IMR-90 (cell line): Measurements from ENCODE around the gene CCER1. TPM values are rescaled to one million over a fixed set of nuclear protein-coding genes. Genes with fewer than 3 reads are reported as not detected.

Experiments
- ATAC-seq: fragments of 200-7000 bp; cut with Tn5 transposase; 2 replicates; pipeline ENCODE4 v1.9.1; 2020; ENCODE audit warnings: low read depth, mild to moderate bottlenecking, moderate library complexity
- BruUV-seq: library from RNA; stranded (reverse); fragments of 400-500 nt; replicated peaks from 2 replicates; lab custom pipeline; 2021; lab: Mats Ljungman, UMichigan
- CTCF ChIA-PET: fragments of 300-600 bp; formaldehyde crosslinking; extraction: SDS; loops from one replicate; lab custom pipeline; 2021; ENCODE audit warnings: antibody characterized with exemption; lab: Yijun Ruan, JAX
- POLR2A ChIA-PET: fragments of 300-600 bp; sonication (Branson Sonifier 250); formaldehyde crosslinking; loops from one replicate; lab custom pipeline; 2022; ENCODE audit warnings: antibody characterized with exemption; ENCODE audit not compliant: unreplicated experiment; lab: Charles Lee
- DNase-seq: peaks from one replicate; pipeline ENCODE4 v3.0.0; 2013
- H2AFZ ChIP-seq: replicated peaks from 2 replicates; pipeline ENCODE3; 2013; ENCODE audit warnings: low read length, mild to moderate bottlenecking; ENCODE audit not compliant: poor library complexity
- H2AK5ac ChIP-seq: 2 replicates; pipeline ENCODE4 v1.6.1; 2013; ENCODE audit warnings: low read depth, low read length, inconsistent platforms
- H2AK9ac ChIP-seq: replicated peaks from 2 replicates; pipeline ENCODE3; 2013; ENCODE audit warnings: mild to moderate bottlenecking, low read depth, low read length, moderate library complexity; ENCODE audit not compliant: poor library complexity
- H2BK120ac ChIP-seq: 2 replicates; pipeline ENCODE4 v1.6.1; 2013; ENCODE audit warnings: low read depth, low read length, inconsistent platforms
- H2BK15ac ChIP-seq: 3 replicates; pipeline ENCODE4 v1.6.1; 2013; ENCODE audit warnings: low read depth, low read length, inconsistent platforms
- H2BK20ac ChIP-seq: 2 replicates; pipeline ENCODE4 v1.6.1; 2013; ENCODE audit warnings: low read depth, mild to moderate bottlenecking, inconsistent platforms, low read length, moderate library complexity
- H2BK5ac ChIP-seq: 2 replicates; pipeline ENCODE4 v1.6.1; 2013; ENCODE audit warnings: mild to moderate bottlenecking, low read depth, low read length, inconsistent platforms; ENCODE audit not compliant: poor library complexity, severe bottlenecking
- H3K14ac ChIP-seq: replicated peaks from 2 replicates; pipeline ENCODE4 v1.6.1; 2013; ENCODE audit warnings: low read depth, low read length, inconsistent platforms
- H3K18ac ChIP-seq: 2 replicates; pipeline ENCODE4 v1.6.1; 2013; ENCODE audit warnings: low read depth, low read length, control low read depth
- H3K23ac ChIP-seq: 2 replicates; pipeline ENCODE4 v1.6.1; 2013; ENCODE audit warnings: low read depth, low read length, inconsistent platforms
- H3K27ac ChIP-seq: 2 replicates; pipeline ENCODE4 v1.5.1; 2013; ENCODE audit warnings: mild to moderate bottlenecking, control low read depth, low read length; ENCODE audit not compliant: insufficient read depth
- H3K27me3 ChIP-seq: 2 replicates; pipeline ENCODE4 v1.6.1; 2013; ENCODE audit warnings: low read length; ENCODE audit not compliant: control insufficient read depth, insufficient read depth
- H3K36me3 ChIP-seq: 2 replicates; pipeline ENCODE4 v1.6.1; 2013; ENCODE audit warnings: low read length, mixed read lengths; ENCODE audit not compliant: control insufficient read depth, insufficient read depth
- H3K4ac ChIP-seq: 2 replicates; pipeline ENCODE4 v1.6.1; 2013; ENCODE audit warnings: low read depth, low read length, inconsistent platforms
- H3K4me1 ChIP-seq: 2 replicates; pipeline ENCODE4 v1.6.1; 2013; ENCODE audit warnings: low read length, mixed read lengths; ENCODE audit not compliant: control insufficient read depth, insufficient read depth
- H3K4me2 ChIP-seq: 2 replicates; pipeline ENCODE4 v1.6.1; 2013; ENCODE audit warnings: low read depth, mild to moderate bottlenecking, control low read depth, low read length, moderate library complexity
- H3K4me3 ChIP-seq: 2 replicates; pipeline ENCODE4 v1.5.1; 2013; ENCODE audit warnings: low read depth, mild to moderate bottlenecking, control low read depth, low read length, moderate library complexity; ENCODE audit not compliant: insufficient read depth
- H3K56ac ChIP-seq: 2 replicates; pipeline ENCODE4 v1.6.1; 2013; ENCODE audit warnings: low read length, inconsistent platforms; ENCODE audit not compliant: insufficient read depth; ENCODE audit errors: extremely low read depth
- H3K79me1 ChIP-seq, 2 experiments: 2 replicates each; pipeline ENCODE4 v1.6.1; 2013; ENCODE audit warnings: low read length in 2 of 2, inconsistent platforms in 1 of 2, low read depth in 1 of 2
- H3K9ac ChIP-seq: 2 replicates; pipeline ENCODE4 v1.6.1; 2013; ENCODE audit warnings: low read depth, low read length, control low read depth
- H3K9me1 ChIP-seq: 2 replicates; pipeline ENCODE4 v1.6.1; 2013; ENCODE audit warnings: low read length, inconsistent platforms; ENCODE audit not compliant: insufficient read depth
- H3K9me3 ChIP-seq: 2 replicates; pipeline ENCODE4 v1.6.1; 2013; ENCODE audit warnings: low read length; ENCODE audit not compliant: control insufficient read depth, insufficient read depth
- H4K20me1 ChIP-seq: 2 replicates; pipeline ENCODE4 v1.6.1; 2013; ENCODE audit warnings: low read length, inconsistent platforms; ENCODE audit not compliant: insufficient read depth
- H4K5ac ChIP-seq: 2 replicates; pipeline ENCODE4 v1.6.1; 2013; ENCODE audit warnings: mild to moderate bottlenecking, low read depth, low read length, control low read depth
- H4K8ac ChIP-seq, 2 experiments: 2 replicates each; pipeline ENCODE4 v1.6.1; 2013; ENCODE audit warnings: low read depth in 2 of 2, low read length in 2 of 2, control low read depth in 1 of 2, inconsistent platforms in 1 of 2
- H4K91ac ChIP-seq: 2 replicates; pipeline ENCODE4 v1.6.1; 2013; ENCODE audit warnings: low read depth, low read length, inconsistent platforms; ENCODE audit not compliant: insufficient read depth
- BHLHE40 ChIP-seq: fragments of 150-350 bp; IDR thresholded peaks from 2 replicates; pipeline ENCODE4 v1.6.1; 2016; ENCODE audit warnings: mild to moderate bottlenecking, low read depth, low read length
- CEBPB ChIP-seq: IDR thresholded peaks from 2 replicates; pipeline ENCODE4 v1.6.1; 2012; ENCODE audit warnings: low read depth, low read length, improper control_type of control experiment
- FOS ChIP-seq: fragments of 150-350 bp; IDR thresholded peaks from 2 replicates; pipeline ENCODE4 v1.6.1; 2016; ENCODE audit warnings: low read depth, low read length
- MAFK ChIP-seq: IDR thresholded peaks from 2 replicates; pipeline ENCODE4 v1.6.1; 2012; ENCODE audit warnings: low read depth, low read length, improper control_type of control experiment
- POLR2A ChIP-seq: IDR thresholded peaks from 2 replicates; pipeline ENCODE4 v1.6.1; 2012; ENCODE audit warnings: mild to moderate bottlenecking, low read depth, low read length
- dilution Hi-C: fragments of 300-500 bp; cut with HindIII; formaldehyde crosslinking; loops from one replicate; pipeline ENCODE4 v1.14.3; 2018; ENCODE audit warnings: low sequenced_read_pairs; ENCODE audit not compliant: unreplicated experiment
- in situ Hi-C: fragments of 300-500 bp; cut with MboI; formaldehyde crosslinking; loops from 3 replicates; pipeline ENCODE4 v1.14.3; 2019; ENCODE audit warnings: low sequenced_read_pairs, inconsistent platforms, mixed read lengths
- intact Hi-C: fragments of 100-400 bp; cut with micrococcal nuclease; formaldehyde crosslinking; loops from 2 replicates; pipeline ENCODE4 v1.10.0; 2022
- polyA plus RNA-seq, 3 experiments: library from polyadenylated mRNA; depleted of rRNA; stranded (reverse); fragments of >200 nt; gene quantifications; 2 replicates each; pipeline ENCODE4 v1.2.3, GENCODE V29; 2012; ENCODE audit warnings: low replicate concordance in 1 of 3
- total RNA-seq: library from RNA; depleted of rRNA; stranded (reverse); fragments of >200 nt; gene quantifications from 2 replicates; pipeline ENCODE4 v1.2.3, GENCODE V29; 2012

CCER1 gene
- total and polyA plus RNA-seq, 2 of the 4 experiments (the other 2 are of a cell fraction), result not detected

GRCh38 chr12:90974286-90974685 lies 19.3 kb upstream of the CCER1 start:
- dilution Hi-C loops, result no loop called here
- Histone ChIP-seq H2BK20ac (peak overlapping the region; percentile 58), H4K91ac (peak overlapping the region; percentile 72; the same call in 1 of the 2 replicates), H2BK15ac (peak overlapping the region; percentile 33; the same call in 2 of the 3 replicates), H3K14ac (peak overlapping the region; percentile 64), H3K4me2 (peak overlapping the region; percentile 35; the same call in 1 of the 2 replicates), H3K9me1 (0 out of 2 replicates have a peak, but pooled peaks cover 4% of the 10 kb centered on the region), H4K5ac (peak overlapping the region; percentile 75; the same call in 1 of the 2 replicates), H3K27me3 (no peaks in the 10 kb centered on the region), H3K27ac (no peak overlapping the region; the same call in 1 of the 2 replicates), H3K4me3 (no peak overlapping the region), H2BK5ac (peak overlapping the region; percentile 90), H3K79me1 (no peaks in the 10 kb centered on the region), H3K23ac (peak overlapping the region; percentile 71; the same call in 1 of the 2 replicates), H3K4ac (peak overlapping the region; percentile 39; the same call in 1 of the 2 replicates), H4K20me1 (no peaks in the 10 kb centered on the region), H2BK120ac (peak overlapping the region; percentile 54), H3K36me3 (no peaks in the 10 kb centered on the region), H2AK9ac (no peak overlapping the region), H2AK5ac (no peak overlapping the region), H3K4me1 (peaks cover 14% of the 10 kb centered on the region), H4K8ac (peak overlapping the region; percentile 66 to 82), H3K9ac (no peak overlapping the region), H3K9me3 (no peaks in the 10 kb centered on the region), H2AFZ (no peak overlapping the region), H3K56ac (peak overlapping the region; percentile 46; the same call in 1 of the 2 replicates), H3K18ac (peak overlapping the region; percentile 93; the same call in 1 of the 2 replicates)
- peak; percentile 50 for ATAC-seq
- CTCF ChIA-PET, result interaction anchor here (1.4 kb wide), 1 partner anchor 381 kb away, joined by 3 read pairs; no protein-coding TSS in a partner anchor
- TF ChIP-seq MAFK (no peak), BHLHE40 (no peak), FOS (no peak), CEBPB (no peak), POLR2A (no peak)
- intact Hi-C loops, result no loop called here
- no TSS peak for BruUV-seq
- peak; percentile 72 for DNase-seq
- in situ Hi-C loops, result loop anchor here (5.0 to 25.0 kb wide), 2 partner anchors 378 to 1663 kb away; no protein-coding TSS in a partner anchor
- POLR2A ChIA-PET, result no interaction called here
